ENCODE results near the gene TSPAN18.

DNA sequence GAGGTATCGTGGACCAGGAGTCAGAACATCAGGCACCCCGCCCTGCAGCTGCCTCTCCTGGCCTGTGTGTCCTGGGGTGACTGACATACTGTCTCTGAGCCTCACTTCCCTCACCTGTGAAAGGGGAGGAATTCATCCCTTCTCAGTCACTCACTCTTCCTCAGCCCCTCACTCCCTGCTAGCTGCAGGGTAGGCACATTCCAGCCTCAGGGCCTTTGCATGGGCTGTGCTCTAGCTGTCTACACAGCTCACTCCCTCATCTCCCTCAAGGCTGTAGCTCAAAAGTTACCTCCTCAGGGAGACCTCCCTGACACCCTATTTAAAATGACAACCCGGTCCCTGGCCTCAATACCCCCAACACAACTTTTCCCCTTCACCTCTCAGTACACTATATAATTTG is 221.4 kb downstream of the TSPAN18 start:
- no peak for TF ChIP-seq EZH2phosphoT487 (IDR thresholded peaks at IDR 0.05; ENCODE audit: borderline replicate concordance, low read depth, low read length)
- TF ChIP-seq, protein P1, sequence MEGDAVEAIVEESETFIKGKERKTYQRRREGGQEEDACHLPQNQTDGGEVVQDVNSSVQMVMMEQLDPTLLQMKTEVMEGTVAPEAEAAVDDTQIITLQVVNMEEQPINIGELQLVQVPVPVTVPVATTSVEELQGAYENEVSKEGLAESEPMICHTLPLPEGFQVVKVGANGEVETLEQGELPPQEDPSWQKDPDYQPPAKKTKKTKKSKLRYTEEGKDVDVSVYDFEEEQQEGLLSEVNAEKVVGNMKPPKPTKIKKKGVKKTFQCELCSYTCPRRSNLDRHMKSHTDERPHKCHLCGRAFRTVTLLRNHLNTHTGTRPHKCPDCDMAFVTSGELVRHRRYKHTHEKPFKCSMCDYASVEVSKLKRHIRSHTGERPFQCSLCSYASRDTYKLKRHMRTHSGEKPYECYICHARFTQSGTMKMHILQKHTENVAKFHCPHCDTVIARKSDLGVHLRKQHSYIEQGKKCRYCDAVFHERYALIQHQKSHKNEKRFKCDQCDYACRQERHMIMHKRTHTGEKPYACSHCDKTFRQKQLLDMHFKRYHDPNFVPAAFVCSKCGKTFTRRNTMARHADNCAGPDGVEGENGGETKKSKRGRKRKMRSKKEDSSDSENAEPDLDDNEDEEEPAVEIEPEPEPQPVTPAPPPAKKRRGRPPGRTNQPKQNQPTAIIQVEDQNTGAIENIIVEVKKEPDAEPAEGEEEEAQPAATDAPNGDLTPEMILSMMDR (conservative IDR thresholded peaks at IDR 0.05; ENCODE audit: low read length) = no peak
